WERI-Rb-1 (cell line): ENCODE measurements around the gene LFNG.

Experiments
- DNase-seq: peaks from one replicate; pipeline ENCODE4 v3.0.0-alpha.2; 2020
- H3K27ac ChIP-seq: fragments of 250-450 bp; sonication (Bioruptor Pico); 2 replicates; pipeline ENCODE4 v1.5.1; 2020; ENCODE audit warnings: mild to moderate bottlenecking, moderate library complexity
- H3K27me3 ChIP-seq: fragments of 250-450 bp; sonication (Bioruptor Pico); 2 replicates; pipeline ENCODE4 v1.5.1; 2021; ENCODE audit warnings: mild to moderate bottlenecking, low read depth, moderate library complexity; ENCODE audit not compliant: insufficient read depth, severe bottlenecking
- H3K36me3 ChIP-seq: fragments of 250-450 bp; sonication (Bioruptor Pico); 2 replicates; pipeline ENCODE4 v1.5.1; 2020; ENCODE audit warnings: mild to moderate bottlenecking, moderate library complexity
- H3K4me3 ChIP-seq: 2 replicates; pipeline ENCODE4 v1.5.1; 2011; ENCODE audit warnings: low read depth, mild to moderate bottlenecking, control low read depth, low read length
- H3K9me3 ChIP-seq: fragments of 250-450 bp; sonication (Bioruptor Pico); 2 replicates; pipeline ENCODE4 v1.5.1; 2021; ENCODE audit warnings: mild to moderate bottlenecking, moderate library complexity; ENCODE audit not compliant: severe bottlenecking
- CTCF ChIP-seq: IDR thresholded peaks from 2 replicates; pipeline ENCODE4 v1.5.1; 2011; ENCODE audit warnings: low read depth, mild to moderate bottlenecking, control low read depth, inconsistent platforms, low read length

The LFNG gene

GRCh38 chr7:2488272-2488645 is 31.3 kb upstream of the LFNG start:
- no peak for TF ChIP-seq CTCF
- DNase-seq, result no peak

GRCh38 chr7:2488681-2489080 is 30.9 kb upstream of the LFNG start:
- Histone ChIP-seq H3K4me3 (no peak overlapping the region), H3K36me3 (no peaks in the 10 kb centered on the region), H3K9me3 (no peaks in the 10 kb centered on the region), H3K27ac (no peak overlapping the region; the same call in 1 of the 2 replicates), H3K27me3 (no peaks in the 10 kb centered on the region)
- no peak for TF ChIP-seq CTCF
- no peak for DNase-seq

More at GRCh38 chr7:2488272-2488645, 31.3 kb upstream of the LFNG start:
- H3K27me3 ChIP-seq, result no peaks in the 10 kb centered on the region
- no peaks in the 10 kb centered on the region for H3K9me3 ChIP-seq
- H3K4me3 ChIP-seq, result no peak overlapping the region
- H3K36me3 ChIP-seq, result no peaks in the 10 kb centered on the region
- H3K27ac ChIP-seq, result no peak overlapping the region; the same call in 1 of the 2 replicates

GRCh38 chr7:2490181-2490651 is 29.4 kb upstream of the LFNG start:
- no peak for DNase-seq
- Histone ChIP-seq H3K27me3 (no peaks in the 10 kb centered on the region), H3K27ac (no peak overlapping the region), H3K9me3 (no peaks in the 10 kb centered on the region), H3K4me3 (no peak overlapping the region), H3K36me3 (no peaks in the 10 kb centered on the region)
- no peak for TF ChIP-seq CTCF

- H3K4me3 ChIP-seq, result no peak overlapping the region
- no peak for DNase-seq
- H3K36me3 ChIP-seq, result no peaks in the 10 kb centered on the region
- no peak for TF ChIP-seq CTCF
- H3K9me3 ChIP-seq, result no peaks in the 10 kb centered on the region
- no peaks in the 10 kb centered on the region for H3K27me3 ChIP-seq
- H3K27ac ChIP-seq, result no peak overlapping the region
Observed at GRCh38 chr7:2492038-2492437, 27.5 kb upstream of the LFNG start.

- Histone ChIP-seq H3K4me3 (no peak overlapping the region), H3K9me3 (no peaks in the 10 kb centered on the region), H3K27ac (no peak overlapping the region), H3K36me3 (no peaks in the 10 kb centered on the region), H3K27me3 (no peaks in the 10 kb centered on the region)
- TF ChIP-seq CTCF, result no peak
- DNase-seq, result no peak
Observed at GRCh38 chr7:2493205-2494164, 26.1 kb upstream of the LFNG start.
